GM21367 (cell line): ENCODE results near the gene PRPF8.

Experiments
- ATAC-seq: cut with Tn5 transposase; IDR thresholded peaks from one replicate; pipeline ENCODE4 v1.9.1; 2021; ENCODE audit not compliant: unreplicated experiment

Gene PRPF8

GRCh38 chr17:1627982-1628855 lies 56.4 kb downstream of the PRPF8 start, which contains the start of gene SLC43A2:
TSS of gene SLC43A2 (minus strand) at chr17:1628834. CDS start at chr17:1627874, 960 bp downstream.
- peak; percentile 41 for ATAC-seq

GRCh38 chr17:1627182-1627981 lies 57.3 kb downstream of the PRPF8 start:
- no peak for ATAC-seq

- ATAC-seq = no peak
Measured at GRCh38 chr17:1626333-1626732, 58.3 kb downstream of the PRPF8 start.

GRCh38 chr17:1625581-1625980 lies 59.1 kb downstream of the PRPF8 start:
- no peak for ATAC-seq

- no peak for ATAC-seq
Measured at GRCh38 chr17:1625053-1625452, 59.6 kb downstream of the PRPF8 start.

GRCh38 chr17:1624650-1625049 lies 60.0 kb downstream of the PRPF8 start:
- ATAC-seq = no peak

GRCh38 chr17:1623057-1623630 lies 61.5 kb downstream of the PRPF8 start:
- no peak for ATAC-seq

- ATAC-seq = no peak
Measured at GRCh38 chr17:1621273-1621954, 63.3 kb downstream of the PRPF8 start.

GRCh38 chr17:1620486-1620885 lies 64.2 kb downstream of the PRPF8 start:
- no peak for ATAC-seq

GRCh38 chr17:1617620-1618174 lies 67.0 kb downstream of the PRPF8 start:
- no peak for ATAC-seq

GRCh38 chr17:1616101-1616500 lies 68.6 kb downstream of the PRPF8 start:
- ATAC-seq = no peak

- no peak for ATAC-seq
Measured at GRCh38 chr17:1612400-1612799, 72.3 kb downstream of the PRPF8 start.

GRCh38 chr17:1611715-1612114 lies 73.0 kb downstream of the PRPF8 start:
- no peak for ATAC-seq

- ATAC-seq = no peak
Measured at GRCh38 chr17:1608676-1609075, 76.0 kb downstream of the PRPF8 start.

- ATAC-seq = no peak
Measured at GRCh38 chr17:1607971-1608320, 76.7 kb downstream of the PRPF8 start.

GRCh38 chr17:1606352-1606985 lies 78.2 kb downstream of the PRPF8 start:
- no peak for ATAC-seq

GRCh38 chr17:1605681-1606351 lies 78.9 kb downstream of the PRPF8 start:
- no peak for ATAC-seq

- no peak for ATAC-seq
Measured at GRCh38 chr17:1604831-1605528, 79.7 kb downstream of the PRPF8 start.

- no peak for ATAC-seq
Measured at GRCh38 chr17:1601571-1601970, 83.1 kb downstream of the PRPF8 start.
